SK-N-SH (cell line): ENCODE results near the gene ACTR1A. TPM values are rescaled to one million over a fixed set of nuclear protein-coding genes. Genes with fewer than 3 reads are reported as not detected.

Experiments used
- CTCF ChIA-PET: fragments of 300-600, 350-600 bp; formaldehyde crosslinking; extraction: SDS; loops from one replicate; lab custom pipeline; 2021; lab: Yijun Ruan, JAX
- POLR2A ChIA-PET: fragments of 350-600 bp; sonication (Branson Sonifier 250); formaldehyde crosslinking; extraction: SDS; loops from one replicate; lab custom pipeline; 2020; ENCODE audit warnings: antibody characterized with exemption, inconsistent platforms; lab: Yijun Ruan, JAX
- DNase-seq: peaks from one replicate; pipeline ENCODE4 v3.0.0; 2012
- H2AFZ ChIP-seq: fragments of 200-600 bp; sonication (generic); 2 replicates; pipeline ENCODE4 v1.8.1; 2016; ENCODE audit warnings: antibody characterized with exemption, mild to moderate bottlenecking, low read depth
- H3F3A ChIP-seq: fragments of 200-600 bp; sonication (generic); replicated peaks from 2 replicates; pipeline ENCODE3; 2016; ENCODE audit warnings: antibody characterized with exemption, mild to moderate bottlenecking; ENCODE audit not compliant: insufficient read depth
- H3K27ac ChIP-seq, 2 experiments: fragments of 200-500 bp in 1 of 2; fragments of 200-600 bp in 1 of 2; sonication (Bioruptor generic) in 1 of 2; sonication (generic), shearing (Covaris generic) in 1 of 2; 2 replicates each; pipeline versions ENCODE4 v1.5.1 to v1.6.1; 2014 to 2016; ENCODE audit warnings: low read depth in 2 of 2, inconsistent platforms in 1 of 2, low read length in 1 of 2, mild to moderate bottlenecking in 1 of 2, mixed read lengths in 1 of 2
- H3K27me3 ChIP-seq: fragments of 200-600 bp; sonication (generic), shearing (Covaris generic); 2 replicates; pipeline ENCODE4 v1.6.1; 2016; ENCODE audit warnings: mixed run types; ENCODE audit not compliant: insufficient read depth
- H3K36me3 ChIP-seq, 2 experiments: fragments of 200-500 bp in 1 of 2; fragments of 200-600 bp in 1 of 2; sonication (Bioruptor generic) in 1 of 2; sonication (generic) in 1 of 2; replicated peaks in 1 of 2; 2 replicates each; pipeline versions ENCODE3 to v1.5.1; 2014 to 2016; ENCODE audit warnings: low read length in 1 of 2, mild to moderate bottlenecking in 1 of 2; ENCODE audit not compliant: insufficient read depth in 2 of 2, control insufficient read depth in 1 of 2
- H3K4me1 ChIP-seq, 2 experiments: fragments of 200-500 bp in 1 of 2; fragments of 200-600 bp in 1 of 2; sonication (Bioruptor generic) in 1 of 2; sonication (generic), shearing (Covaris generic) in 1 of 2; 2 replicates each; pipeline versions ENCODE4 v1.5.1 to v1.6.1; 2014 to 2016; ENCODE audit warnings: low read depth in 1 of 2, low read length in 1 of 2, mixed run types in 1 of 2; ENCODE audit not compliant: insufficient read depth in 2 of 2, control insufficient read depth in 1 of 2
- H3K4me2 ChIP-seq: fragments of 200-600 bp; sonication (generic), shearing (Covaris generic); 2 replicates; pipeline ENCODE4 v1.6.1; 2017; ENCODE audit warnings: mixed run types
- H3K4me3 ChIP-seq, 2 experiments: fragments of 200-500 bp in 1 of 2; fragments of 200-600 bp in 1 of 2; sonication (Bioruptor generic) in 1 of 2; sonication (generic), shearing (Covaris generic) in 1 of 2; 2 replicates each; pipeline versions ENCODE4 v1.5.1 to v1.8.1; 2014 to 2016; ENCODE audit warnings: low read depth in 2 of 2, inconsistent platforms in 1 of 2, low read length in 1 of 2, mild to moderate bottlenecking in 1 of 2, mixed read lengths in 1 of 2, moderate library complexity in 1 of 2
- H3K79me2 ChIP-seq: fragments of 200-600 bp; sonication (generic); 2 replicates; pipeline ENCODE4 v1.8.1; 2017; ENCODE audit warnings: mild to moderate bottlenecking; ENCODE audit not compliant: insufficient read depth
- H3K9ac ChIP-seq: fragments of 200-600 bp; sonication (generic); 2 replicates; pipeline ENCODE4 v1.6.1; 2017; ENCODE audit warnings: mixed run types
- H3K9me2 ChIP-seq: fragments of 200-600 bp; sonication (generic); 2 replicates; pipeline ENCODE4 v1.6.1; 2017; ENCODE audit warnings: mixed run types
- H3K9me3 ChIP-seq: fragments of 200-600 bp; sonication (generic); 2 replicates; pipeline ENCODE4 v1.6.1; 2017; ENCODE audit warnings: mixed run types, mild to moderate bottlenecking, moderate library complexity
- H4K20me1 ChIP-seq: fragments of 200-600 bp; sonication (generic); 2 replicates; pipeline ENCODE4 v1.6.1; 2017; ENCODE audit warnings: mild to moderate bottlenecking, mixed run types; ENCODE audit not compliant: insufficient read depth
- ELF1 ChIP-seq: IDR thresholded peaks from 2 replicates; pipeline ENCODE4 v1.4.0; 2012
- FOSL2 ChIP-seq: IDR thresholded peaks from 2 replicates; pipeline ENCODE4 v1.4.0; 2012; ENCODE audit warnings: low read depth, mild to moderate bottlenecking, moderate library complexity, borderline replicate concordance
- FOXM1 ChIP-seq: IDR thresholded peaks from 2 replicates; pipeline ENCODE4 v1.4.0; 2012; ENCODE audit warnings: low read depth, mild to moderate bottlenecking
- JUND ChIP-seq: IDR thresholded peaks from 2 replicates; pipeline ENCODE4 v1.4.0; 2012
- MEF2A ChIP-seq: IDR thresholded peaks from 2 replicates; pipeline ENCODE4 v1.4.0; 2012; ENCODE audit warnings: low read depth, borderline replicate concordance
- MXI1 ChIP-seq: IDR thresholded peaks from 2 replicates; pipeline ENCODE4 v1.6.1; 2012; ENCODE audit warnings: mild to moderate bottlenecking, low read depth, low read length, improper control_type of control experiment
- NFIC ChIP-seq: IDR thresholded peaks from 2 replicates; pipeline ENCODE4 v1.4.0; 2012; ENCODE audit warnings: borderline replicate concordance
- RCOR1 ChIP-seq: fragments of 150-350 bp; IDR thresholded peaks from 2 replicates; pipeline ENCODE4 v1.6.1; 2017; ENCODE audit warnings: antibody characterized with exemption, low read length
- RFX5 ChIP-seq: IDR thresholded peaks from 2 replicates; pipeline ENCODE4 v1.6.1; 2012; ENCODE audit warnings: mild to moderate bottlenecking, improper control_type of control experiment, low read length
- SMC3 ChIP-seq: IDR thresholded peaks from 2 replicates; pipeline ENCODE4 v1.6.1; 2012; ENCODE audit warnings: low read depth, low read length, improper control_type of control experiment
- TCF12 ChIP-seq: IDR thresholded peaks from 2 replicates; pipeline ENCODE4 v1.4.0; 2012
- YY1 ChIP-seq: IDR thresholded peaks from 2 replicates; pipeline ENCODE4 v1.4.0; 2012; ENCODE audit warnings: low read depth, mild to moderate bottlenecking
- WGBS: methylation state at CpG from one replicate; pipeline ENCODE4 v1.1.6; 2017; ENCODE audit warnings: low lambda C conversion rate; 5-methylcytosine and 5-hydroxymethylcytosine counted together
- polyA plus RNA-seq, 3 experiments: library from polyadenylated mRNA; depleted of rRNA; stranded (reverse); fragments of >200 nt; gene quantifications; 2 replicates each; pipeline ENCODE4 v1.2.3, GENCODE V29; 2012
- TF ChIP-seq, protein P1 (sequence below): fragments of 150-350 bp; IDR thresholded peaks from 2 replicates; pipeline ENCODE4 v1.6.1; 2017; ENCODE audit warnings: antibody characterized with exemption, low read length, low read depth, borderline replicate concordance
- TF ChIP-seq, protein P2 (sequence below): IDR thresholded peaks from 2 replicates; pipeline ENCODE4; 2012
- TF ChIP-seq, protein P3 (sequence below): IDR thresholded peaks from 2 replicates; pipeline ENCODE4 v1.4.0; 2012; ENCODE audit warnings: low read depth, borderline replicate concordance
- TF ChIP-seq, protein P4 (sequence below): fragments of 200-600 bp; sonication (generic); IDR thresholded peaks from 2 replicates; pipeline ENCODE4 v1.6.1; 2017; ENCODE audit warnings: antibody characterized with exemption, mild to moderate bottlenecking, moderate library complexity
- TF ChIP-seq, protein P5 (sequence below): IDR thresholded peaks from 2 replicates; pipeline ENCODE4 v1.4.0; 2012; ENCODE audit warnings: low read depth, borderline replicate concordance

ACTR1A gene
- polyA plus RNA-seq, 1 of the 3 experiments (the other 2 are of a cell fraction): 106 TPM

DNA sequence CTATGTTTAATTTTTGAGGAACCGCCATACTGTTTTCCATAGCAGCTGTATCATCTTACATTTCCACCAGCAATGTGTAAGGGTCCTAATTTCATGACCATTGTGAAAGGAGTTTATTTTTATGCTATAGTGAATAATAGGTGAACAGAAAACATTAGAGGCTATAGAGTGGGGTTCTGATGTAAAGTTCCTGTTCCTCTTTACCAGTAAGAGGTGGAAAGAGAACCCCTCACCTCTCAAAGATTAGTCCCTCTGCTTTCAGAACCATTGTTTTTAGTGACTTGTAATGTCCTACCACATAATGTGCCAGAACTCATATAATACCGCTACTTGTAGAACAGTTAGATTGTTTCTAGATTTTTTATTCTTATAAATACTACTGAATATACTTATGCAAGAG, 35.4 kb upstream of the ACTR1A start:
- H3K27me3 ChIP-seq: no peaks in the 10 kb centered on the region
- peaks cover 3% of the 10 kb centered on the region; the same call in 1 of the 2 replicates for H3K79me2 ChIP-seq
- H3K36me3 ChIP-seq: peaks cover 0 to 8% of the 10 kb centered on the region in 2 experiments
- no peak overlapping the region for H3K4me3 ChIP-seq
- POLR2A ChIA-PET: no interaction called here
- TF ChIP-seq TCF12: no peak
- TF ChIP-seq, protein P1, sequence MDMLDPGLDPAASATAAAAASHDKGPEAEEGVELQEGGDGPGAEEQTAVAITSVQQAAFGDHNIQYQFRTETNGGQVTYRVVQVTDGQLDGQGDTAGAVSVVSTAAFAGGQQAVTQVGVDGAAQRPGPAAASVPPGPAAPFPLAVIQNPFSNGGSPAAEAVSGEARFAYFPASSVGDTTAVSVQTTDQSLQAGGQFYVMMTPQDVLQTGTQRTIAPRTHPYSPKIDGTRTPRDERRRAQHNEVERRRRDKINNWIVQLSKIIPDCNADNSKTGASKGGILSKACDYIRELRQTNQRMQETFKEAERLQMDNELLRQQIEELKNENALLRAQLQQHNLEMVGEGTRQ: no peak
- no peak for TF ChIP-seq MXI1
- no peak for TF ChIP-seq RCOR1
- TF ChIP-seq, protein P2, sequence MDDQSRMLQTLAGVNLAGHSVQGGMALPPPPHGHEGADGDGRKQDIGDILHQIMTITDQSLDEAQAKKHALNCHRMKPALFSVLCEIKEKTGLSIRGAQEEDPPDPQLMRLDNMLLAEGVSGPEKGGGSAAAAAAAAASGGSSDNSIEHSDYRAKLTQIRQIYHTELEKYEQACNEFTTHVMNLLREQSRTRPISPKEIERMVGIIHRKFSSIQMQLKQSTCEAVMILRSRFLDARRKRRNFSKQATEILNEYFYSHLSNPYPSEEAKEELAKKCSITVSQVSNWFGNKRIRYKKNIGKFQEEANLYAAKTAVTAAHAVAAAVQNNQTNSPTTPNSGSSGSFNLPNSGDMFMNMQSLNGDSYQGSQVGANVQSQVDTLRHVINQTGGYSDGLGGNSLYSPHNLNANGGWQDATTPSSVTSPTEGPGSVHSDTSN: no peak
- TF ChIP-seq SMC3: no peak
- TF ChIP-seq ELF1: no peak
- TF ChIP-seq, protein P3, sequence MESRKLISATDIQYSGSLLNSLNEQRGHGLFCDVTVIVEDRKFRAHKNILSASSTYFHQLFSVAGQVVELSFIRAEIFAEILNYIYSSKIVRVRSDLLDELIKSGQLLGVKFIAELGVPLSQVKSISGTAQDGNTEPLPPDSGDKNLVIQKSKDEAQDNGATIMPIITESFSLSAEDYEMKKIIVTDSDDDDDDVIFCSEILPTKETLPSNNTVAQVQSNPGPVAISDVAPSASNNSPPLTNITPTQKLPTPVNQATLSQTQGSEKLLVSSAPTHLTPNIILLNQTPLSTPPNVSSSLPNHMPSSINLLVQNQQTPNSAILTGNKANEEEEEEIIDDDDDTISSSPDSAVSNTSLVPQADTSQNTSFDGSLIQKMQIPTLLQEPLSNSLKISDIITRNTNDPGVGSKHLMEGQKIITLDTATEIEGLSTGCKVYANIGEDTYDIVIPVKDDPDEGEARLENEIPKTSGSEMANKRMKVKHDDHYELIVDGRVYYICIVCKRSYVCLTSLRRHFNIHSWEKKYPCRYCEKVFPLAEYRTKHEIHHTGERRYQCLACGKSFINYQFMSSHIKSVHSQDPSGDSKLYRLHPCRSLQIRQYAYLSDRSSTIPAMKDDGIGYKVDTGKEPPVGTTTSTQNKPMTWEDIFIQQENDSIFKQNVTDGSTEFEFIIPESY: no peak
- TF ChIP-seq MEF2A: no peak
- TF ChIP-seq RFX5: no peak
- TF ChIP-seq, protein P4, sequence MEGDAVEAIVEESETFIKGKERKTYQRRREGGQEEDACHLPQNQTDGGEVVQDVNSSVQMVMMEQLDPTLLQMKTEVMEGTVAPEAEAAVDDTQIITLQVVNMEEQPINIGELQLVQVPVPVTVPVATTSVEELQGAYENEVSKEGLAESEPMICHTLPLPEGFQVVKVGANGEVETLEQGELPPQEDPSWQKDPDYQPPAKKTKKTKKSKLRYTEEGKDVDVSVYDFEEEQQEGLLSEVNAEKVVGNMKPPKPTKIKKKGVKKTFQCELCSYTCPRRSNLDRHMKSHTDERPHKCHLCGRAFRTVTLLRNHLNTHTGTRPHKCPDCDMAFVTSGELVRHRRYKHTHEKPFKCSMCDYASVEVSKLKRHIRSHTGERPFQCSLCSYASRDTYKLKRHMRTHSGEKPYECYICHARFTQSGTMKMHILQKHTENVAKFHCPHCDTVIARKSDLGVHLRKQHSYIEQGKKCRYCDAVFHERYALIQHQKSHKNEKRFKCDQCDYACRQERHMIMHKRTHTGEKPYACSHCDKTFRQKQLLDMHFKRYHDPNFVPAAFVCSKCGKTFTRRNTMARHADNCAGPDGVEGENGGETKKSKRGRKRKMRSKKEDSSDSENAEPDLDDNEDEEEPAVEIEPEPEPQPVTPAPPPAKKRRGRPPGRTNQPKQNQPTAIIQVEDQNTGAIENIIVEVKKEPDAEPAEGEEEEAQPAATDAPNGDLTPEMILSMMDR: no peak
- TF ChIP-seq NFIC: no peak
- no peak for TF ChIP-seq YY1
- TF ChIP-seq FOXM1: no peak
- no peak for TF ChIP-seq JUND
- TF ChIP-seq, protein P5, sequence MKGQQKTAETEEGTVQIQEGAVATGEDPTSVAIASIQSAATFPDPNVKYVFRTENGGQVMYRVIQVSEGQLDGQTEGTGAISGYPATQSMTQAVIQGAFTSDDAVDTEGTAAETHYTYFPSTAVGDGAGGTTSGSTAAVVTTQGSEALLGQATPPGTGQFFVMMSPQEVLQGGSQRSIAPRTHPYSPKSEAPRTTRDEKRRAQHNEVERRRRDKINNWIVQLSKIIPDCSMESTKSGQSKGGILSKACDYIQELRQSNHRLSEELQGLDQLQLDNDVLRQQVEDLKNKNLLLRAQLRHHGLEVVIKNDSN: no peak
- no peak for TF ChIP-seq FOSL2
- no peak overlapping the region for H3K27ac ChIP-seq
- 94% methylated on average over 2 of the region's 2 CpGs for WGBS
- no peak overlapping the region for H3K4me2 ChIP-seq
- no peak overlapping the region for H2AFZ ChIP-seq
- H4K20me1 ChIP-seq: no peaks in the 10 kb centered on the region
- H3K4me1 ChIP-seq: 0 out of 4 replicates have a peak, but pooled peaks cover 0 to 4% of the 10 kb centered on the region in 2 experiments
- H3K9me2 ChIP-seq: no peaks in the 10 kb centered on the region
- H3K9ac ChIP-seq: no peak overlapping the region
- no peak for DNase-seq
- H3F3A ChIP-seq: peaks cover 4% of the 10 kb centered on the region
- CTCF ChIA-PET: no interaction called here
- no peaks in the 10 kb centered on the region; the same call in 1 of the 2 replicates for H3K9me3 ChIP-seq
